ENCODE data around the gene FKBP5. TPM values are rescaled to one million over a fixed set of nuclear protein-coding genes. Genes with fewer than 3 reads are reported as not detected.
"Not testable (repeated sequence)": the region's sequence is repeated elsewhere in the genome, so short reads cannot be mapped to it uniquely, and the experiment has no call there.

FKBP5 gene
- total RNA-seq, 1 experiment from 2014 or later = 0.29 TPM

DNA sequence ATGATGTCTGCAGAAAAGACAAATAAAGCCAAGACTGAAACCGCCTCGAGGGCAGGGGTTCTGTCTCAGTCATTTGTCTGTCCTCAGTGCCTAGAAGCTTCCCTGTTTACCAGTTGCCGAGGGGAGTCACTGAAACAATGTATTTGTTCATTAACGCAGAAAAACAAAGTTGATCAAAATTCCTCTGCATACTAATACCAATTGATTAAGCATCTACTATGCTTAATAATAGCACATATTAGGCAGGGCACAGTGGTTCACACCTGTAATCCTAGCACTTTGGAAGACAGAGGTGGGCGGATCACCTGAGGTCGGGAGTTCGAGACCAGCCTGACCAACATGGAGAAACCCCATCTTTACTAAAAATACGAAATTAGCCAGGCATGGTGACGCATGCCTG, 1.8 kb upstream of the FKBP5 start:
- no peaks in the 10 kb centered on the region; the same call in 1 of the 2 replicates for H3K36me3 ChIP-seq
- no peak overlapping the region for H3K27ac ChIP-seq
- DNase-seq (ENCODE audit: low read depth in 1 of 2, low spot score in 2 of 2) = no peak
- peaks cover 24% of the 10 kb centered on the region for H3K9me3 ChIP-seq (replicated peaks)
- H3K4me3 ChIP-seq = no peak overlapping the region
- peaks cover 17% of the 10 kb centered on the region for H3K4me1 ChIP-seq (replicated peaks)
- peaks cover 40% of the 10 kb centered on the region for H3K27me3 ChIP-seq (replicated peaks)

DNA sequence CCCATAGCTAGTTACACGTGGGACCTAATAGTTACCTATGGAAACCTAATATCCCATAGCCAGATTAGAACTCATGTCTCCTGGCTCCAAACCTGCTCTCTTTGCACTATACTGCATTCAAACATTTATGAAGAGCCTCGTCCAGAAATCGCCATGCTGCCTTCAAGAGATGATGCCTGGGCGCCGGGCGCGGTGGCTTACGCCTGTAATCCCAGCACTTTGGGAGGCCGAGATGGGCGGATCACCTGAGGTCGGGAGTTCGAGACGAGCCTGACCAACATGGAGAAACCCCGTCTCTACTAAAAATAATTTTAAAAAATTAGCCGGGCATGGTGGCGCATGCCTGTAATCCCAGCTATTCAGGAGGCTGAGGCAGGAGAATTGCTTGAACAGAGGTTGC, 1.3 kb upstream of the FKBP5 start:
- not testable (repeated sequence) for H3K4me3 ChIP-seq; H3K27ac ChIP-seq; H3K36me3 ChIP-seq; DNase-seq (ENCODE audit: low read depth in 1 of 2, low spot score in 2 of 2)
- Histone ChIP-seq H3K27me3 (replicated peaks) (peaks cover 40% of the 10 kb centered on the region), H3K4me1 (replicated peaks) (peaks cover 17% of the 10 kb centered on the region), H3K9me3 (replicated peaks) (peaks cover 24% of the 10 kb centered on the region)

DNA sequence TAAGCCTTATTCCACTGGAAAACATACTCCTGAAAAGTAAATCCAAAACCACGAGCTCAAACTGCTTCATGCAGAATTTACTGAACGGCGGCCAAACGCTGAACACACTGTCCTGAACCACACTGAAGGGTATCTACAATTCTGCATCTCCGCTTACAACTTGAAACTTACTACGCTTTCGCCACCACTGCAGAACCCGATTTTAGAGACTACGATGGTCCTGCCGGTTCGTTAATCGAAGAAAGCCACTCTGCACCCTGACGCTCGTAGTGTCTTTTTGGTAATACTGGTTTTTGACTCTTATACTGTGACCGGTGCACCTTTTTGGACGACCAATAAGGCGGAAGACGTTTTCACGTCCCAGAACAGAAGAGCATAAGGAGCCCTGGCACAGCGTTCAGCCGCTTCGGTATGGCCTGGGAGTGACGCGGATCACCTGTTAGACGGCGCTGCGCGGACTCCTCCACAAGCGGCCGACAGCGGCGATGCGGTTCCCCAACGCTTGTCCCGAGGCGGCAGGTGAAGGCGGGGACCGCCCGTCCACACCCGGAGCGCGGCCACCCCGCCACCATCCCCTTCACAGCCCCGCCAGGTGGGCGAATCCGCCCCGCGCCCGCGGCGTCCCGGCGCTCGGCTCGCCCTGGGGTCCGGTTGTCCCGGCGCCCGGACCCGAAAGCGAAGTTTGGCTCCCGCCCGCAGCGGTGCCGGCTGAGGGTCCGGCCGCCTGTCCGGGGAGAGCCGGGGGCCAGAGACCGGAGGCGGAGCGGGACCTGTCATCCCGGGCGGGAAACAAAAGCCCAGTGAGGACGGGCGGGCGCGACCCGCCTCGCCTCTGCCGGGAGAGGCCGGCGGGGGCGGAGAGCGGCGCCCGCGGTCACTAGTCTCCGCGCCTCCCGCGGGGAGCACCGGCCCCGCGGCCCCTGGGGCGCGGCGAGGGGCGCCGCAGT, 784 bp downstream of the FKBP5 start:
- peaks cover 14% of the 10 kb centered on the region for H3K9me3 ChIP-seq (replicated peaks)
- peak overlapping the region; percentile 47 for H3K4me3 ChIP-seq
- H3K36me3 ChIP-seq = no peaks in the 10 kb centered on the region; the same call in 1 of the 2 replicates
- peak in 1 of 2 experiments; percentile 22 for DNase-seq (ENCODE audit: low read depth in 1 of 2, low spot score in 2 of 2)
- peaks cover 17% of the 10 kb centered on the region for H3K4me1 ChIP-seq (replicated peaks)
- H3K27ac ChIP-seq = no peak overlapping the region
- H3K27me3 ChIP-seq (replicated peaks) = peaks cover 40% of the 10 kb centered on the region

DNA sequence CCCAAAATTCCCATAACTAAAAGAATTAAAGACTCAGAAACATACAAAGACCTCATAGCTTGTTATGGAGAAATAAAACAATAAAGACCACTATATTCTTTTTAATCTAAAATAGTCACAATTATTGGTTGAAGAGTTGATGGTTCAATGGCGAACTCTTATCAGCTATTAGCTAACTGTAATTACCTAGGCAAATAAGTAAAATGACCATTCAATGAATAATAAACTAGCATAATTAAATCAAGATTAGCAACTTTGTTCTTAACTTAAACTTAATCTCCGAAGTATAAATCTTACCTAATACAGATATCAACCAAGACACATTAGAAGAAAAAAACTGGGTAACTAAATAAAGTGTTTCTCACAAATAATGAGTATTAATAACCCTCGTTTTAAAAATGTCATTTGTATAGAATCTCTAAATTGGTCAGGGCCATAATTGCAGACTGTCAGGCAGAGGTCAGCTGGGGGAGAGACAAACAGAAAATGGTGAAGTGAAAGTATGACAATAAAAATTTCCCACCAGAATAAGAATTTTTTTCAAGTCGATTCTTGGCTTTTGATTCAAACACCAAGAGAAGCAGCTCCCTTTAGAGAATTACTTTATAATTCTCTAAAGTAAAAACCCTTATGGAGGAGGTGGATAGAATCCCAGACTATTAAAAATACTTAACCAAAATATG, 1.7 kb downstream of the FKBP5 start:
- Histone ChIP-seq H3K36me3 (no peaks in the 10 kb centered on the region; the same call in 1 of the 2 replicates), H3K4me3 (no peak overlapping the region), H3K27me3 (replicated peaks) (peaks cover 40% of the 10 kb centered on the region), H3K9me3 (replicated peaks) (peaks cover 14% of the 10 kb centered on the region), H3K27ac (no peak overlapping the region), H3K4me1 (replicated peaks) (peaks cover 17% of the 10 kb centered on the region)
- DNase-seq (ENCODE audit: low read depth in 1 of 2, low spot score in 2 of 2) = no peak

DNA sequence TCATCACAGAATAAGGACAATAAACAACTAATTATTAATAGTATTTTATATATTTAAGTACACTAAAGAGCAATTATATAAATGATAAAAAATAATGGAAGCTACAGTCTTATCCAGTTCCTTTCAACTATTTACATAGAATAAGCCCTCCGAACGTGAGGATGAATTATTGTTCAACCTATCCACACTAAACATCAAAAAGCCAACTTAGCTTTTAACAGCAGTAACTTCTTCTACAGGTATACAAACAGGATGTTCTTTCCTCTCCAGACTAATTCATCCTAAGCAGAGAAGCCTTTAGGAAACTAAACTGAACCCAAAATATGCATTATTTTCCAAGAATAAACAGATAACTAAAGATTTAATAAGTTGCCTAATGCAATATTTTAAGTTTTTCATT, 2.3 kb downstream of the FKBP5 start:
- Histone ChIP-seq H3K4me3 (no peak overlapping the region), H3K4me1 (replicated peaks) (peaks cover 17% of the 10 kb centered on the region), H3K36me3 (no peaks in the 10 kb centered on the region; the same call in 1 of the 2 replicates), H3K9me3 (replicated peaks) (peaks cover 14% of the 10 kb centered on the region), H3K27me3 (replicated peaks) (peaks cover 40% of the 10 kb centered on the region), H3K27ac (no peak overlapping the region)
- no peak for DNase-seq (ENCODE audit: low read depth in 1 of 2, low spot score in 2 of 2)

DNA sequence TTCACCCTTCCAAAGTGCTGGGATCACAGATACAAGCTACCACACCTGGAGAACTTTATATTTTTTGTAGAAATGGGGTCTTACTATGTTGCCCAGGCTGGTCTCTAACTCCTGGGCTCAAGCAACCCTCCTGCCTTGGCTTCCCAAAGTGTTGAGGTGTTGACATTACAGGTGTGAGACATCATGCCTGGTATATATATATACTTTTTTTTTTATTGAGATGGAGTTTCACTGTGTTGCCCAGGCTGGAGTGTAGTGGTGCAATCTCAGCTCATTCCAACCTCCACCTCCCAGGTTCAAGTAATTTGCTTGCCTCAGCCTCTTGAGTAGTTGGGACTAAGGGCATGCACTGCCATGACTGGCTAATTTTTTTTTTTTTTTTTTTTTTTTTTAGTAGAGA, 5.4 kb downstream of the FKBP5 start:
- H3K9me3 ChIP-seq (replicated peaks) = peaks cover 4% of the 10 kb centered on the region; the same call in 1 of the 2 replicates
- no peaks in the 10 kb centered on the region for H3K36me3 ChIP-seq
- no peak for DNase-seq (ENCODE audit: low read depth in 1 of 2, low spot score in 2 of 2)
- H3K4me1 ChIP-seq (replicated peaks) = peaks cover 9% of the 10 kb centered on the region
- H3K4me3 ChIP-seq = no peak overlapping the region
- H3K27ac ChIP-seq = no peak overlapping the region
- H3K27me3 ChIP-seq (replicated peaks) = peaks cover 26% of the 10 kb centered on the region

DNA sequence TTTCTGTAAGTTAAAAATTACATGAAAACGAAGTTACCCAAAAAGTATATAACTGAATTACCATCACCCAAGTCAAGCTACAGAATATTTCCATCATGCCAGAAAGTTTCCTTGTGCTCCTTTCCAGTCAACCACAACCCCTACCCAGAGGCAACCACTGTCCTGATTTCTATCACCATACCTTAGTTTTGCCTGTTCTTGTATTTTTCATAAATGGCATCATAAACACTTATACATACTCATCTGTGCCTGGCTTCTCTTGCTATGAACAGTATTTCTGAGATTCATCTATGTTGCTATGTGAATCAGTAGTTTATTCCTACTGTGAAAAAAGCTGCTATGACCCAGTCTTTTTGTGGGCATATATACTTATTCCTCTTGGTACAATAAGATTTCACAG, 7.4 kb downstream of the FKBP5 start:
- no peak overlapping the region for H3K4me3 ChIP-seq
- no peaks in the 10 kb centered on the region for H3K9me3 ChIP-seq (replicated peaks)
- no peaks in the 10 kb centered on the region for H3K36me3 ChIP-seq
- H3K27ac ChIP-seq = no peak overlapping the region
- DNase-seq (ENCODE audit: low read depth in 1 of 2, low spot score in 2 of 2) = no peak
- H3K27me3 ChIP-seq (replicated peaks) = peaks cover 6% of the 10 kb centered on the region
- H3K4me1 ChIP-seq (replicated peaks) = 0 out of 2 replicates have a peak, but pooled peaks cover 4% of the 10 kb centered on the region

DNA sequence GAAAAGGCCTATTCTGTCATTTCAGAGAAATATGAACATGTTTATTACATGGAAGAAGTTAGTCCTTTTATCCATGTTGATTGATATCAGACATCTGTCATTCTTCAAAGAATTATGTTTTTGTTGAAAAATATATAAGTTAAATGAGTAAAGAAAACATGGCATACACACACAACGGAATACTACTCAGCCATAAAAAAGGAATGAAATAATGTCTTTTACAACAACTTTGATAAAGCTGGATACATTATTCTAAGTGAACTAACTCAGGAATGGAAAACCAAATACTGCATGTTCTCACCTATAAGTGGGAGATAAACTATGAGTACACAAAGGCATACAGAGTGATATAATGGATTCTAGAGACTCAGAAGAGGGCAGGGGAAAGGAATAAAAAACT, 9.3 kb downstream of the FKBP5 start:
- Histone ChIP-seq H3K27me3 (replicated peaks) (peaks cover 2% of the 10 kb centered on the region; the same call in 1 of the 2 replicates), H3K9me3 (replicated peaks) (no peaks in the 10 kb centered on the region), H3K27ac (no peak overlapping the region), H3K36me3 (no peaks in the 10 kb centered on the region), H3K4me3 (no peak overlapping the region), H3K4me1 (replicated peaks) (0 out of 2 replicates have a peak, but pooled peaks cover 4% of the 10 kb centered on the region)
- no peak for DNase-seq (ENCODE audit: low read depth in 1 of 2, low spot score in 2 of 2)

DNA sequence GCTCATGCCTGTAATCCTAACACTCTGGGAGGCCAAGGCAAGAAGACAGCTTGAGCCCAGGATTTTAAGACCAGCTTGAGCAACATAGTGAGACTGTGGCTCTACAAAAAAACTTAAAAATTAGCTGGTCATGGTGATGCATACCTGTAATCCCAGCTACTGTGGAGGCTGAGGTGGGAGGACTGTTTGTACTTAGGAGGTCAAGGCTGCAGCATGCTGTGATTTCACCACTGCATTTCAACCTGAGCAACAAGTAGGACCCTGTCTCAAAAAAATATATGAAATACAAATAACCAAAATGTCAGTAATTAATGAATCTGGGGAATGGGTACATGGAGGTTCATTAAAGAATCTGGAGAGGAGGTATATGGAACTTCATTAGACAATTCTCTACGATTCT, 9.9 kb downstream of the FKBP5 start:
- Histone ChIP-seq H3K4me3 (no peak overlapping the region), H3K27ac (no peak overlapping the region), H3K36me3 (no peaks in the 10 kb centered on the region), H3K27me3 (replicated peaks) (peaks cover 2% of the 10 kb centered on the region; the same call in 1 of the 2 replicates), H3K9me3 (replicated peaks) (no peaks in the 10 kb centered on the region), H3K4me1 (replicated peaks) (0 out of 2 replicates have a peak, but pooled peaks cover 4% of the 10 kb centered on the region)
- no peak for DNase-seq (ENCODE audit: low read depth in 1 of 2, low spot score in 2 of 2)

DNA sequence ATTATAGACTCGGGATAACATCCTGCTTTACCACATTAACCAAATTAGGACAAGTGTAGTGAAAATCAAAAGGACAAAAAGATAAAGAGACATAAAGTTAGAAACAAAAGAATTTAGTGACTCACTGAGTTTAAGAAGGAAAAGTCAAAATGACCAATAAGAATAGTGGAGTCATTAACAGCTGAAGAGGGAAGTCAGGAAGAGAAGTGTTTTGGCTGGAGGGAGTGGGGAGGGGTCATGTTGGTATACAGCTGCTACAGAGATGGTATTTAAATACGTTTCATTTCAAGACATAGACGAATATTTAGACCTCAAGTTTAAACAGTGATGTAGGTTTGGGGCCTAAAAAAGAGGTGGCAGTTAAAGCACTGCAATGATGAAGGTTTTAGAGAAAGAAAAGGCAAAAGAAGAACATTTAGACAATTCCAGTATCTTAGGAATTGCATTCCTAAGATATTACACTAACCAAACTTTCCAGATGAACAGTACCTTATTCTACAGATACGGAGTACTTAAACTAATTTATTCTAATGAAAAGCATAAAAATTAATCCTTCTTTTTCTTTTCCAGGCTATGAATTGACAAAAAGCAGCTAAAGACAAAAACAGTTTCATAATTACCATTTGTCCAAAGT, 10.6 kb downstream of the FKBP5 start:
- Histone ChIP-seq H3K36me3 (no peaks in the 10 kb centered on the region), H3K27me3 (replicated peaks) (peaks cover 2% of the 10 kb centered on the region; the same call in 1 of the 2 replicates), H3K9me3 (replicated peaks) (no peaks in the 10 kb centered on the region), H3K4me1 (replicated peaks) (0 out of 2 replicates have a peak, but pooled peaks cover 4% of the 10 kb centered on the region), H3K4me3 (no peak overlapping the region), H3K27ac (no peak overlapping the region)
- no peak for DNase-seq (ENCODE audit: low read depth in 1 of 2, low spot score in 2 of 2)

DNA sequence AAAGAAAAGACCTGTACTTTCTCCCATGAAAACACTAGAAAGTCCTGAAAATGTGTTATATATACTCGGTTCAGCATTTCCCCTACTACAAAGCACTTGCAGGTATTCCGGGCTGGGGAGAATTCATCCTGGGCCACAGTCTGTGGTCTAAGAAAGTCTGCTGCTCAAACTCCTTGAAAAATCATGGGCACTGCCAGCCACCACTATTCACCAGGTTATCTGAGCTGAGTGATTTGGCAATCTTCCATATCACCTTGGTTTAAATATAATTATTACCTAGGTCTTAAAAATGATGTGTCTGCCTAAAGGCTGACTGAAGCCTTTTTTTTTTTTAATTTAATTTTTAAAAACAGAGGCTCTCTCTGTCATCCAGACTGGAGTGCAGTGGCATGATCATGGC, 11.3 kb downstream of the FKBP5 start:
- H3K27ac ChIP-seq = no peak overlapping the region
- H3K4me3 ChIP-seq = no peak overlapping the region
- H3K4me1 ChIP-seq (replicated peaks) = 0 out of 2 replicates have a peak, but pooled peaks cover 4% of the 10 kb centered on the region
- H3K36me3 ChIP-seq = no peaks in the 10 kb centered on the region
- H3K9me3 ChIP-seq (replicated peaks) = no peaks in the 10 kb centered on the region
- peaks cover 2% of the 10 kb centered on the region; the same call in 1 of the 2 replicates for H3K27me3 ChIP-seq (replicated peaks)
- DNase-seq (ENCODE audit: low read depth in 1 of 2, low spot score in 2 of 2) = no peak

DNA sequence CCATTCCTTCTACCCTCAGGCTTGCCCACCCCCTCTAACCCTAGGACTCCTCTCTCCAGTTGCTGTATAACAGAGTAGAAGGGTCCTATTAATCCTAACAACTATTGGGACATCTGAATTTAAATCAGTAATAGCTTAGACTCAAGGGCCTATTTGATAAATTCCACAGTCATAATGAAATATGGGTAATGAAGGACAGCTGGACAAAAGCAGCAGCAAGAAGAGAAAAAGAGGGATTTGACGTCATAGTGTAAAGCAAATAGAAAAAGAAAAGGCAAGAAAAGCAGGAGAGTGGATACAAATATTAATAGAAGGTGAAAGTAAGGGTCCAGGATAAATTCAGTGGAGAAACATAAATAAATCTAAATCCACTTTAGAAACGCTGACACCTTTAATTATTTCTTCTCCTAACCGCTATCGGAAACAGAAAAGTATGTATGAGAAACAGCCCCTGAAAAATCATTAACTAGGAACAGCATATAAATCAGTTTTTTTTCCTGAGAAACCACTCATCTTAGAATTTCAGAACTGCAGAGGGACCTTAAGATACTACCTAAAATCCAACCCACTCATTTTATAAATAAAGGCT, 12.8 kb downstream of the FKBP5 start:
- H3K36me3 ChIP-seq = no peaks in the 10 kb centered on the region
- peaks cover 2% of the 10 kb centered on the region; the same call in 1 of the 2 replicates for H3K27me3 ChIP-seq (replicated peaks)
- DNase-seq (ENCODE audit: low read depth in 1 of 2, low spot score in 2 of 2) = no peak
- no peak overlapping the region for H3K4me3 ChIP-seq
- no peaks in the 10 kb centered on the region for H3K9me3 ChIP-seq (replicated peaks)
- H3K27ac ChIP-seq = no peak overlapping the region
- 0 out of 2 replicates have a peak, but pooled peaks cover 4% of the 10 kb centered on the region for H3K4me1 ChIP-seq (replicated peaks)

DNA sequence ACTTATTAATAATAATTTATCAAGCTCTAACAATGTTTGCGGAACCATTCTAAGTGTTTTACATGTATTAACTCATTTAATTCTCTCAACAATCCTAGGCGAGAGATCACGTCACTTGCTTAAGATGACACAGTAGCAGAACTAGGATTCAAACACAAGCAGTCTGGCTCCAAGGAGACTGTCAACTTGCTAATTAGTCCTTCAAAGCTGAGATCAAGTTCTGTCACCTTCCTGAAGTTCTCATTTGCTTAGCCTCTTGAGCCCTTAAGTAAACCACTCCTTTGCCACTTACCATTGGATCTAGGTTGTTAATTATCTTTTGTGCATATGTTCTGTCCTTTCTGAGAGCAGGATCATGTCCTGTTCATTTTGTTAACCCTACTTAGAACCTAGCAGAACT, 14.1 kb downstream of the FKBP5 start:
- no peak for DNase-seq (ENCODE audit: low read depth in 1 of 2, low spot score in 2 of 2)
- Histone ChIP-seq H3K36me3 (no peaks in the 10 kb centered on the region), H3K4me1 (replicated peaks) (0 out of 2 replicates have a peak, but pooled peaks cover 4% of the 10 kb centered on the region), H3K27me3 (replicated peaks) (peaks cover 2% of the 10 kb centered on the region; the same call in 1 of the 2 replicates), H3K27ac (no peak overlapping the region), H3K4me3 (no peak overlapping the region), H3K9me3 (replicated peaks) (no peaks in the 10 kb centered on the region)

Measured in SJSA1 (cell line).